GM19328 (cell line): ENCODE data around the gene CORO2A.

Experiments
- ATAC-seq: cut with Tn5 transposase; IDR thresholded peaks from one replicate; pipeline ENCODE4 v1.9.1; 2021; ENCODE audit warnings: mild to moderate bottlenecking, moderate library complexity; ENCODE audit not compliant: unreplicated experiment

CORO2A gene

DNA sequence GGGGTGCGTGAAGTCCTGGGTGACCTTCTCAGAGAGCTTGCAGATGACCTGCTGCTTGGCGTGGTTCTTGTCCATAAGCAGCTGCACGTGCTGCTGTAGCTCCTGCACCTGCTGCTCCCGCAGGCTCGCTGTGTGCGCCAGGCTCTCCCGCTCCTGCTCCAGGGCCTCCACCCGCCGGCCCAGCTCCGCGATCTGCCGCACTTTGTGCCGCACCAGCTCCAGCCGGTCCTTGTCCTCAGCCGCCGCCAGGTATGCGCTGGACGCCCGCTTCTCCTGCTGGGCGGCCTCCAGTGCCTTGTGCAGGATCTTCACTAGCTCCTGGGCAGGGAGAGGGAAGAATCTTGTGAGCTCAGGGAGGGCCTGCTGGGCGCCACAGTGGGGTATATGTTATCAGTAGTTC, 28.5 kb upstream of the CORO2A start:
- ATAC-seq, result no peak

- ATAC-seq, result no peak
Observed at GRCh38 chr9:98219794-98220370, 27.4 kb upstream of the CORO2A start.

DNA sequence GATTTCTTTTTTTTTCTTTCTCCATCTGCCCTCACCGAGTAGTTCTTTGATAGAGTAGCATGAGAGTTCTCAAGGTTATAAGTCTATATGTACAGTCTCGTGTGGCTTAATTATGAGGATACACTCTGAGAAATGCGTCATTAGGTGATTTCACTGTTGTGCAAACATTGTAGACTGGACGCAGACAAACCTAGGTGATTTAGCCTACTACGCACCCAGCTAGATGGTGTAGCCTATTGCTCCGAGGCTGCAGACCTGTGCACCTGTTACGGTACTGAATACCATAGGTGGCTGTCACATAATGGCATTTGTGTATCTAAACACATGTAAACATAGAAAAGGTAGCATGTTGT, 26.9 kb upstream of the CORO2A start:
- ATAC-seq, result no peak

DNA sequence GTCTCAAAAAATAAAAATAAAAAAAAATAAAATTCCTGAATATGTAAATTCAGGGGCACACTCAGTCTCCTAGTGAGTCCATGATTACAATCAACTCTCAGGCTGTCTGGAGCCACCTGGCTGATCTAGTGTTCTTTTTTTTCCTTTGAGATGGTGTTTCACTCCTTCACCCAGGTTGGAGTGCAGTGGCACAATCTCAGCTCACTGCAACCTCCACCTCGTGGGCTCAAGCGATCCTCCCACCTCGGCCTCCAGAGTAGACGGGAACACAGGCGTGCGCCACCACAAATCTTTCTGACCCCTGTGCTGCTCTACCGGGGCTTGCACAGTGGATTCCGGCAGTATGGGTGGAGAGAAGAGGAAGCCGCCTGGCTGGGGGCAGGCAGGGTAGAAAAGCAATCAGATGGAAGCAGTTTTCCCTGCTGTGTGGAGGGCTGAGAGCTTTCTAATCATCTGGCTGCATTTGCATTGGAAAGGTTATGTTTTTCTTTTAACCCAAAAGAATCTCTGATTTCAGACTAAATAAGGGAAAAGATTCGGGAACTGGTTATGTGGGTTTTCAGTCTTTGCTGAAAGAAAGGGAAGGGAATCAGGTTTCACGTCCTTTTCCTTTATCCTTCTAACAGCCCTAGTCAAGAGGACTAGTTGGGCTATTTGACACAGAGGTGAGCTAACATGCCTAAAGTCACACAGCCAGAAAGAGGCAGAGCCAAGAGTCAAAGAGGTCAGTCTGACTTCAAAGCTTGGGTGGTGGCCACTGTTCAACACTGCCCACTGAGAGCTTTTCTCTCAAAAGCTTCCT, 26.3 kb upstream of the CORO2A start:
- no peak for ATAC-seq

DNA sequence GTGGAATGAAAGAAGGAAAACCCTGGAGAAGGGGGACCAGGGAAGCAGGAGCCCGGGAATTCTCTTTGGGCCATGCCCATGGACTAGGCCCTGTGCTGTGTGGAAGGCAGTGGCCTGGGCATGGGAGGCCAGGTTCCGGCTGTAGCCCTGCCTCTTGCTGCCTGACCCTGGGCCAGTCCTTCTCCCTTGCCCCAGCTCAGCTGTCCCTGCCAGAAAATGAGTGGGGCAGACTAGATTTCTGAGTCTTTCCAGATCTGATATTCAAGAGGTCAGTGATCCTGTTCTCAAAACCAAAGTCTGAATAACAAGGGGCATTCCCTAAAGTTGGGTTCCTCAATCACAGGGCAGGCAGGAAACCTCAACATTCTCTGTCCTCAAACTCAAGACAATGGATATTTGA, 24.8 kb upstream of the CORO2A start:
- ATAC-seq, result no peak

- ATAC-seq, result no peak
Observed at GRCh38 chr9:98216391-98216790, 24.0 kb upstream of the CORO2A start.

GRCh38 chr9:98215821-98216220, 23.4 kb upstream of the CORO2A start:
- no peak for ATAC-seq

- ATAC-seq, result no peak
Observed at GRCh38 chr9:98215271-98215670, 22.8 kb upstream of the CORO2A start.

DNA sequence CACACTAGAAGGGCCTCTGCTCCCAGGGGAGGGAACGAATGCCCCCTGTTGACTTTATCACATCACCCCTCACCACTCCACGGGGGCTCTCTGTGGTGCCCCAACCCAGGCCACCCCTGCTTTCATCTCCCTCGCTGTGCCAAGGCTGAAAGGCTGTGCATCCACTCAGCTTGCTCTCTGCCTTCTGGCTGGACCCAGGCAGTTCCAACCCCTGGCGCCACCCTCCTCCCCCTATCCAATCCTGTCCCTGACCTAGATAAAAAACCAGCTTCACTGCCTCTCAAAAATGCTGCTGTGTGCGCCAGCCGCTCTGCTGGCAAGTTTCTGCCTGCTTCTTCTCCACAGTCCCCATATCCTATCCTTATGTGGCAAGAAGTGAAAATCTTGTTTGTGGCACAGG, 22.4 kb upstream of the CORO2A start:
- no peak for ATAC-seq

DNA sequence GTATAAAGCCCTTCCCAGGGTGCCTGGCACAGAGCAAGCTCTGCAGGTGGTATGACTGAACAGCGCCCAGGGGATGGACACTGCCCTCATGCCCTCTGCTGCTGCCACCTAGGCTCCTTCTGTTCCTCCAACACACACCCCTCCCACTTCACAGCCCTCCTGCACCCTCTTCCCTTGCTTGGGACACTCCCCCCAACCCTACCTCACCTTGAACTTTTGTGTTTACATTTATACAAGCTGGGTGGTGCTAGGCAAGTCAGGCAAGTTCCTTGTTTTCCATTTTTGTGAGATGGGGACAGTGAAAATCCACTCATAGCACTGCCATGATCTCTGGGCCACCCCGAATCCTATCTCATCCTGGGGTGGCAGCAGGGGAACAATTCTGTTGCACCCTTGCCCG, 18.8 kb upstream of the CORO2A start:
- no peak for ATAC-seq

- ATAC-seq, result no peak
Observed at GRCh38 chr9:98210435-98210834, 18.0 kb upstream of the CORO2A start.

DNA sequence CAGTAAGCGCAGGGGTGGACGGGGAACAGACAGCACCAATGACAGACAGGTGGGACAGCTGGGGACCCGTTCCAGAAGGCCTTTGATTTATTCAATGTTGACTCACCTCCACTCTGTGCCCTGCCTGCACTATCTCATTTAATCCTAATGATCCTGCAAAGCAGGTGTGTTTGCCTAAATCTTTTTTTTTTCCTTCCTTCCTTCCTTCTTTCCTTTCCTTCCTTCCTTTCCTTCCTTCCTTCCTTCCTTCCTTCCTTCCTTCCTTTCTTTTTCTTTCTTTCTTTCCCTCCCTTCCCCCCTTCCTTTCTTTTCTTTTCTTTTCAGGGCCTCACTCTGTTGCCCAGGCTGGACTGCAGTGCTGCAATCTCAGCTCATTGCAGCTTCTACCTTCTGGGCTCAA, 17.1 kb upstream of the CORO2A start:
- no peak for ATAC-seq

- no peak for ATAC-seq
Observed at GRCh38 chr9:98208635-98209034, 16.2 kb upstream of the CORO2A start.

DNA sequence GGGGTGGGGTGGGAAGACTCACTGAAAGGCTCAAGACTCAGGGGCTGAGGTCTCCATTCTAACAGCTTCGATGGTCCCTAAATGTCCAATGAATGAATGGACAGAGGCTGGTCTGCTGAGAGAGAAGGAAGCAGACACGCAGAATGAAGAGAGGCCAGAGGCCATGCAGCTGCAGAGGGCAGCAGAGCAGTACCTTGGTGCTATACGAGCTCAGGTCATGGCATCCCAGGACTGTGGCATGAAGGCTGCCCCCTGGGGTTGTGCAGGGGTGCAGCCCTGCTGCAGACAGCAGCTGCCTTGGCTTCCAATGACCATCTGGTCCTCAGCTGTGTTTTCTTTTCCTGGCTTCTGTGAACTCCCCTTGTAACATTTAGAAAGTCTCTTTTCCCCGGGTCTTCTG, 15.2 kb upstream of the CORO2A start:
- no peak for ATAC-seq

DNA sequence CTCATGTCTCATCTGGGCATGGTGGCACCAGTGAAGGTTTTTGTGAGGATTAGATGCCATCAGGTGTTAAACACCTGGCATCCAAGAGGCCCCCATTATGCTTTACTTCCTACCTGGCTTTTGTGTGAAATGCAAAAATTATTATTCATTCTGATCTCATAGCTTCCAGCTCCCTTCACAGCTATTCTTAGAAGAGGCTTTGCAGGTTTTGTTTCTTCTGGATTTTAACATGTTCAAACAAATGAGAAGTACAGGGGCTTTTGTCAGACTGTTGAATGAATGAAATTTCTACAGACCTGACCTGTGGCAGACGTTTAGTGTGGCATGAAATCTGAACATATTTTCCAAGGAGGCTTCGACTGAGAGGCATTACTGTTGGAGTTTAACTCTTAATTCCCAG, 14.3 kb upstream of the CORO2A start:
- no peak for ATAC-seq

DNA sequence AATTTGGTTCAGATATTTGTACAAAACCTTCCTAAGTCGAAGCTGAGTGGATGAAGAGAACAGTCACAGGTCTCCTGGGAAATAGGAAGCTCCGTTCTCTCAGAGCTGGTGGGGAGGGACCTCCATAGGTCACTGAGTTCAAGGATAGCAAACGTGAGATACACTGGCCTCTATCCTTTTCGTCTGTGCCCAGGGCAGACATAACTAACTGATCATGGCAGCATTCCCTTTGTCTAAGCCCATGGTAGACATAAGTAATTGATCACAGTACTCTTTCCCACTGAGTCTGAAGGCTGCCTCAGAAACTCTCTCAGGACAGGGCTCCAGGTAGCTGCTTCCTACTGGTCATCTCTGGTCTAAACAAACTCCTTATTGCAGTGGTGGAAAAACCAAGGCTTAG, 12.3 kb upstream of the CORO2A start:
- no peak for ATAC-seq

DNA sequence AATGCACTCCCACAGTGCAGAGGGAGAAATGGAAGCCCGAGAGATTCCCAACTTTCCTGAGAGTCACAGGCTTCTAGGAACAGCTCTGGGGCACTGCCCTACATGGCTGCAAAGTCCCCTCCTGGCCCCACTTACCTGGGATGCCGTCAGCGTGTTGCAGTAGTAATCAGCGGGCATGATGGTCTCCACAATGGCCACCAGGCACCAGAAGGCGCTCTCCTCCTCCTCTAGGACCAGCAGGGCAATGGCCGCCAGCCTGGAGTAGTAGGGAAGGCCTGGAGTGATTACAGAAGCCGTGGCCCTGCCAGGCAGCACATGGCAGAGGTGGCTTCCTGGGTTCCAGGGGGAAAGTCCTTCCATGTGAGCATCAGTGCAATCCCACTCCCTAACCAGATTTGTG, 10.7 kb upstream of the CORO2A start:
- ATAC-seq, result no peak

- no peak for ATAC-seq
Observed at GRCh38 chr9:98202252-98202651, 9.8 kb upstream of the CORO2A start.

GRCh38 chr9:98201749-98202148, 9.3 kb upstream of the CORO2A start:
- ATAC-seq, result no peak

DNA sequence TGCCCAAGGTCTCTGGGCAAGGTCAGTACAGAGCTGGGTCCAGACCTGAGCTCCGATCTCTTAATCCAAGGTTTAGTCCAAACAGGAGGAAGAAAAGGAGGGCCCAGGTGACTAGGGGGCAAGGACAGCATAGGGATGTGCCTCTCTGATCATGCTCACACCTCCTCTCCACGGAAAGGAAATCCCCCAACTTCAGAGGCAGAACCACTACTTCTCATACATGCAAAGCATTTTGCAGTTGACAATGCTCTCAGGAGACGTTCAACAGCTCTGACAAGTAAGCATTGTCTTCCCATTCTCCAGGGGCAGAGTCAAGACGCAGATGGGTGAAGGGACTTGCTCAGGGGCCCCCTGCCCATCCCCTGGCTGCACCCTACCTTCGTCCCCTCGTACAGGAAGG, 8.7 kb upstream of the CORO2A start:
- ATAC-seq, result no peak

DNA sequence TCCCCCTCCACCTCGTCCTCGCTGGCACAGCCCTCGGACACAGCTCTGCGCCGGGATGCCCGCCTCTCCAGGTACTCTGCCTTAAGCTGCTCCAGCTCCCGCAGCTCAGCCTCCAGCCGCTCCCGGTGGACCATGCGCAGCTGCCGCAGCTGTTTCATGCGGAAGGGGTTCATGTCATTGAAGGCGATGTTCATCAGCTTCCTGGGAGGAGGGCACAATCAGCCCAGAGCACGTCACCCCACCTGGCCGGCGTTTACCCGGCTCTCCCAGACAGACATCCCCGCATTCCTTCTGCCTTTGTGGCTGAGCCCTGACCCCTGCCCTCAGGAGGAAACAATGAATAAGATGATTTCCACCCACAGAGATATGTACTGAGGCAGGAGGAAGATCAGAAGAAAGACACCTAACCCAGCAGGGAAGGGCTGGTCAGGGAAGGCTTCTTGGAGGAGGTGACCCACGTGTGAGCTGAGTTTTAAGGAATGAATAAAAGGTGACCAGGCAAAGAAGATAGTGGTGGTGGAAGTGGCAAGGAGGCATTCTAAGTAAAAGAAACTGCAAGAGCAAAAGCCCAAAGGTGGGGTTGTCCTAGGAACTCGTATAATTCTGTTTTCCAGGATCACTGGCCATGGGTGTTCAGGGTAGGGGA, 7.1 kb upstream of the CORO2A start:
- no peak for ATAC-seq

GRCh38 chr9:98195671-98196070, 3.2 kb upstream of the CORO2A start:
- ATAC-seq, result no peak
